GM12878 (cell line): ENCODE results near the gene ATXN7L1. TPM values are rescaled to one million over a fixed set of nuclear protein-coding genes. Genes with fewer than 3 reads are reported as not detected.

Source experiments
- ATAC-seq: fragments of 200-7000 bp; cut with Tn5 transposase; 3 replicates; pipeline ENCODE4 v1.9.1; 2020; ENCODE audit warnings: mild to moderate bottlenecking, moderate library complexity
- BruUV-seq: library from RNA; stranded (reverse); fragments of 400-500 nt; replicated peaks from 2 replicates; lab custom pipeline; 2021; lab: Mats Ljungman, UMichigan
- CTCF ChIA-PET: fragments of 300-600 bp; sonication (Branson Sonifier 250); formaldehyde crosslinking; extraction: SDS; loops from one replicate; lab custom pipeline; 2021; ENCODE audit warnings: inconsistent platforms; lab: Yijun Ruan, JAX
- POLR2A ChIA-PET: fragments of 350-600 bp; formaldehyde crosslinking; extraction: SDS; loops from one replicate; lab custom pipeline; 2021; ENCODE audit warnings: inconsistent platforms; lab: Charles Lee
- RAD21 ChIA-PET: fragments of 300-600 bp; sonication (Branson Sonifier 250); formaldehyde crosslinking; loops from one replicate; lab custom pipeline; 2023; ENCODE audit warnings: antibody characterized with exemption; ENCODE audit not compliant: unreplicated experiment; lab: Charles Lee
- SMC1A ChIA-PET: fragments of 300-600 bp; sonication (Branson Sonifier 250); formaldehyde crosslinking; loops from one replicate; lab custom pipeline; 2023; ENCODE audit not compliant: unreplicated experiment, uncharacterized antibody; lab: Charles Lee
- DNase-seq: peaks from one replicate; pipeline ENCODE4 v3.0.0-alpha.2; 2011; ENCODE audit warnings: low read depth, low spot score
- FAIRE-seq: peaks from 3 replicates; lab custom pipeline; 2011; peaks lifted over from hg19 to GRCh38; lab: Jason Lieb, UNC
- H2AFZ ChIP-seq: 2 replicates; pipeline ENCODE4 v1.6.0; 2011; ENCODE audit warnings: low read depth, low read length, control low read depth; ENCODE audit not compliant: control insufficient read depth
- H3K27ac ChIP-seq: 2 replicates; pipeline ENCODE4 v1.5.1; 2011; ENCODE audit warnings: control low read depth; ENCODE audit not compliant: control insufficient read depth, insufficient read depth
- H3K27me3 ChIP-seq, 2 experiments: replicated peaks in 1 of 2; 2 replicates each; pipeline versions ENCODE4 v1.6.0 to v1.6.1; 2011; ENCODE audit warnings: low read length in 1 of 2; ENCODE audit not compliant: control insufficient read depth in 2 of 2, insufficient read depth in 2 of 2
- H3K36me3 ChIP-seq, 2 experiments: 2 replicates each; pipeline ENCODE4 v1.5.1; 2011; ENCODE audit warnings: low read length in 1 of 2; ENCODE audit not compliant: control insufficient read depth in 2 of 2, insufficient read depth in 2 of 2
- H3K4me1 ChIP-seq: 2 replicates; pipeline ENCODE4 v1.6.1; 2011; ENCODE audit warnings: mild to moderate bottlenecking, low read length, moderate library complexity, mixed read lengths; ENCODE audit not compliant: control insufficient read depth, insufficient read depth
- H3K4me2 ChIP-seq: 2 replicates; pipeline ENCODE4 v1.6.0; 2011; ENCODE audit warnings: control low read depth; ENCODE audit not compliant: control insufficient read depth, insufficient read depth
- H3K4me3 ChIP-seq: fragments of 200-600 bp; sonication (generic); 2 replicates; pipeline ENCODE4 v1.5.1; 2016
- H3K79me2 ChIP-seq: 2 replicates; pipeline ENCODE4 v1.6.0; 2011; ENCODE audit warnings: low read length; ENCODE audit not compliant: control insufficient read depth, insufficient read depth
- H3K9ac ChIP-seq: 2 replicates; pipeline ENCODE4 v1.8.0; 2011; ENCODE audit warnings: low read length, control low read depth, mixed read lengths; ENCODE audit not compliant: control insufficient read depth, insufficient read depth
- H3K9me3 ChIP-seq: replicated peaks from 3 replicates; pipeline ENCODE4 v1.5.1; 2011; ENCODE audit warnings: mild to moderate bottlenecking, low read length; ENCODE audit not compliant: control insufficient read depth, insufficient read depth
- H4K20me1 ChIP-seq: 2 replicates; pipeline ENCODE4 v1.6.0; 2011; ENCODE audit not compliant: control insufficient read depth, insufficient read depth
- ATF7 ChIP-seq: fragments of 450-650 bp; IDR thresholded peaks from 2 replicates; pipeline ENCODE4 v1.6.1; 2016; ENCODE audit warnings: low read depth, mild to moderate bottlenecking
- RAD21 ChIP-seq: IDR thresholded peaks from 2 replicates; pipeline ENCODE4 v1.6.1; 2011; ENCODE audit warnings: mild to moderate bottlenecking, low read depth, low read length, moderate library complexity; ENCODE audit not compliant: insufficient read depth
- SREBF2 ChIP-seq: IDR thresholded peaks from 2 replicates; pipeline ENCODE4 v1.6.1; 2012; ENCODE audit warnings: mild to moderate bottlenecking, low read length
- WGBS: methylation state at CpG from one replicate; pipeline ENCODE4 v1.1.6; 2016; ENCODE audit warnings: low lambda C conversion rate; ENCODE audit not compliant: insufficient replicate concordance, insufficient coverage; ENCODE audit errors: missing lambda C conversion rate; 5-methylcytosine and 5-hydroxymethylcytosine counted together
- in situ Hi-C: fragments of 300-500 bp; cut with MboI; formaldehyde crosslinking; loops from 9 replicates; pipeline ENCODE4 v1.14.3; 2018; ENCODE audit warnings: mixed read lengths
- intact Hi-C: fragments of 100-400 bp; cut with micrococcal nuclease; formaldehyde crosslinking; loops from one replicate; pipeline ENCODE4 v1.14.2; 2022; ENCODE audit not compliant: unreplicated experiment
- polyA plus RNA-seq, 11 experiments: library from polyadenylated mRNA; depleted of rRNA in 4 of 11; unstranded in 6 of 11; stranded (reverse) in 5 of 11; fragments of >200 nt; fragmentation: Nextera tagmentation in 4 of 11; fragmentation: Illumina TruSeq in 1 of 11; extraction: Ambion mirVana in 4 of 11; extraction: Trizol in 1 of 11; gene quantifications; 1 replicate in 1 of 11; 2 replicates in 10 of 11; pipeline versions ENCODE4 v1.2.1 to v1.2.3, GENCODE V29; 2011 to 2016; ENCODE audit warnings: inconsistent platforms in 2 of 11, missing spikeins in 2 of 11, low read depth in 1 of 11
- total RNA-seq, 4 experiments: library from RNA; depleted of rRNA in 3 of 4; stranded (reverse); fragments of >200 nt in 3 of 4; fragmentation: Illumina TruSeq in 1 of 4; extraction: Trizol in 1 of 4; gene quantifications; 2 replicates each; pipeline versions ENCODE4 v1.2.1 to v1.2.3, GENCODE V29; 2013 to 2021
- TF ChIP-seq, protein P1 (sequence below): IDR thresholded peaks from 2 replicates; pipeline ENCODE4 v1.6.1; 2012; ENCODE audit warnings: low read depth, low read length, improper control_type of control experiment

Gene ATXN7L1
- total and polyA plus RNA-seq, 10 of the 15 experiments (the other 5 are each of a cell fraction or from before 2014, with no cell fraction given), result 0.40 to 2.9 (median 1.2) TPM

DNA sequence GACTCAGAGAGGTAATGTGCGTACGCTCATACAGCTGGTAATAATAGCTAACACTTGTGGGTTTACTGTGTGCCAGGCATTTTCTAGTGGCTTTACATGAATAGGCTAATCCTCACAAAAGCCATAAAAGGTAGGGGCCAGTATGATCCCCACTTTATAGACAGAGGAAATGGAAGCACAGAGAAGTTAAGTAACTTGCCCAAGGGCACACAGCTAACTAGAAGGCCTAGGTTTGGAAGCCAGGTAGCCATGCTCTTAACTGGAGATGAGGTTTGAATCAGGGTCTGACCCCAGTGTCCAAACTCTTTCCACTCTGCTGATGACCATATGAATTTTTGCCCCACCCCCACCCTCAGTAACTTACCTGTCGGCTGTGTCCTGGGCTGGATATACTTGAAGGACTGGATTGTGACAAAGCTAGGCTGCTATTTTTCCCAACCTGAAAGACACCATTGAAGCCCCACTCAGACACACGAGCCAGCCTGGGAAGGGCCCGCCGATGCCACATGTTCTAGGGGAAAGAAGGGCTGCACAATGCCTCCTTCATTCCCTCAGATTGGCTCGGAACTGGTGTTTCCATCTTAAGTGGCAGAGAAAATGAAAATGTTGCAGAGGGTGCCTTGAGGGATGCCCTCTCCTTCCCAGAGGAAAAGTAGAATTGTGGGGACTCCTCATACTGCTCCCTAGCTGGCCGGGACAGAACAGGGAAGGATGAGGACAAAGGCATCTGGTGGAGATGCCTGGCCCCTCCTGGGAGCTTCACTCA is 266.1 kb downstream of the ATXN7L1 start:
- H3K4me1 ChIP-seq, result no peaks in the 10 kb centered on the region
- CTCF ChIA-PET, result no interaction called here
- SMC1A ChIA-PET, result interaction anchor here (1.0 kb wide), 1 partner anchor 16 kb away, joined by 3 read pairs; no protein-coding TSS in a partner anchor
- no TSS peak for BruUV-seq
- RAD21 ChIA-PET, result no interaction called here
- no peak overlapping the region for H2AFZ ChIP-seq
- H3K27ac ChIP-seq, result no peak overlapping the region
- no peaks in the 10 kb centered on the region for H3K79me2 ChIP-seq
- H3K4me2 ChIP-seq, result no peak overlapping the region
- FAIRE-seq (no peak), DNase-seq (no peak), ATAC-seq (no peak)
- H3K4me3 ChIP-seq, result no peak overlapping the region
- no peaks in the 10 kb centered on the region for H4K20me1 ChIP-seq
- H3K9me3 ChIP-seq, result no peaks in the 10 kb centered on the region
- H3K9ac ChIP-seq, result no peak overlapping the region
- intact Hi-C loops (no loop called here), in situ Hi-C loops (no loop called here)
- TF ChIP-seq SREBF2, result no peak
- no peak for TF ChIP-seq RAD21
- TF ChIP-seq, protein P1, sequence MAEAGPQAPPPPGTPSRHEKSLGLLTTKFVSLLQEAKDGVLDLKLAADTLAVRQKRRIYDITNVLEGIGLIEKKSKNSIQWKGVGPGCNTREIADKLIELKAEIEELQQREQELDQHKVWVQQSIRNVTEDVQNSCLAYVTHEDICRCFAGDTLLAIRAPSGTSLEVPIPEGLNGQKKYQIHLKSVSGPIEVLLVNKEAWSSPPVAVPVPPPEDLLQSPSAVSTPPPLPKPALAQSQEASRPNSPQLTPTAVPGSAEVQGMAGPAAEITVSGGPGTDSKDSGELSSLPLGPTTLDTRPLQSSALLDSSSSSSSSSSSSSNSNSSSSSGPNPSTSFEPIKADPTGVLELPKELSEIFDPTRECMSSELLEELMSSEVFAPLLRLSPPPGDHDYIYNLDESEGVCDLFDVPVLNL, result no peak
- no peak for TF ChIP-seq ATF7
- H3K36me3 ChIP-seq, result no peaks in the 10 kb centered on the region
- WGBS, result 86% methylated on average over 8 of the region's 8 CpGs
- POLR2A ChIA-PET, result no interaction called here
- H3K27me3 ChIP-seq, result peaks cover 0 to 2% of the 10 kb centered on the region in 2 experiments; a peak in 2 of 4 replicates
